CD14-positive monocyte (primary cell): ENCODE measurements around the gene HLCS. TPM values are rescaled to one million over a fixed set of nuclear protein-coding genes. Genes with fewer than 3 reads are reported as not detected.

Experiments used
- DNase-seq, 3 donors: peaks; one replicate each; pipeline ENCODE4 v3.0.0-alpha.2; 2011 to 2022
- H2AFZ ChIP-seq: 2 replicates; pipeline ENCODE4 v1.6.0; 2012; ENCODE audit warnings: mild to moderate bottlenecking, low read depth, low read length, inconsistent platforms; ENCODE audit not compliant: insufficient read depth, poor library complexity, severe bottlenecking
- H3K27ac ChIP-seq, 2 donors: 1 replicate in 1 of 2; 2 replicates in 1 of 2; pipeline ENCODE4 v1.5.1; 2012 to 2013; ENCODE audit warnings: low read length in 2 of 2, control low read depth in 1 of 2, inconsistent platforms in 1 of 2, low read depth in 1 of 2, mild to moderate bottlenecking in 1 of 2
- H3K27me3 ChIP-seq, 2 donors: one replicate each; pipeline versions ENCODE4 v1.6.0 to v1.6.1; 2011 to 2013; ENCODE audit warnings: low read length in 2 of 2; ENCODE audit not compliant: control insufficient read depth in 2 of 2, insufficient read depth in 2 of 2
- H3K36me3 ChIP-seq, 2 donors: replicated peaks in 1 of 2; 1 replicate in 1 of 2; 2 replicates in 1 of 2; pipeline versions ENCODE4 v1.5.1 to v1.6.1; 2012 to 2013; ENCODE audit warnings: low read length in 2 of 2, control low read depth in 1 of 2, inconsistent platforms in 1 of 2, mild to moderate bottlenecking in 1 of 2; ENCODE audit not compliant: insufficient read depth in 2 of 2, control insufficient read depth in 1 of 2
- H3K4me1 ChIP-seq, 2 donors: 1 replicate in 1 of 2; 2 replicates in 1 of 2; pipeline versions ENCODE4 v1.5.1 to v1.6.1; 2012 to 2013; ENCODE audit warnings: low read length in 2 of 2, control low read depth in 1 of 2, inconsistent platforms in 1 of 2, mild to moderate bottlenecking in 1 of 2, moderate library complexity in 1 of 2; ENCODE audit not compliant: insufficient read depth in 2 of 2, control insufficient read depth in 1 of 2
- H3K4me2 ChIP-seq: replicated peaks from 2 replicates; pipeline ENCODE3; 2012; ENCODE audit warnings: low read length, moderate library complexity, mild to moderate bottlenecking; ENCODE audit not compliant: poor library complexity, severe bottlenecking; ENCODE audit errors: extremely low read depth
- H3K4me3 ChIP-seq, 3 experiments: fragments of 200-600 bp in 1 of 3; sonication (generic) in 1 of 3; replicated peaks in 1 of 3; 1 replicate in 2 of 3; 2 replicates in 1 of 3; pipeline ENCODE4 v1.5.1; 2011 to 2013; ENCODE audit warnings: low read length in 3 of 3, mild to moderate bottlenecking in 3 of 3, control low read depth in 2 of 3, low read depth in 2 of 3, inconsistent platforms in 1 of 3, moderate library complexity in 1 of 3
- H3K79me2 ChIP-seq: 2 replicates; pipeline ENCODE4 v1.6.0; 2012; ENCODE audit warnings: mild to moderate bottlenecking, control low read depth, inconsistent platforms, low read length, moderate library complexity; ENCODE audit not compliant: insufficient read depth
- H3K9ac ChIP-seq: 2 replicates; pipeline ENCODE4 v1.6.0; 2017; ENCODE audit warnings: low read length, mild to moderate bottlenecking; ENCODE audit not compliant: insufficient read depth, poor library complexity, severe bottlenecking
- H3K9me3 ChIP-seq, 2 donors: replicated peaks in 1 of 2; 1 replicate in 1 of 2; 2 replicates in 1 of 2; pipeline versions ENCODE4 v1.5.1 to v1.6.1; 2012 to 2013; ENCODE audit warnings: low read length in 2 of 2, control low read depth in 1 of 2; ENCODE audit not compliant: control insufficient read depth in 1 of 2, insufficient read depth in 1 of 2
- H4K20me1 ChIP-seq: 2 replicates; pipeline ENCODE4 v1.6.0; 2012; ENCODE audit warnings: mild to moderate bottlenecking, low read length, control low read depth, moderate library complexity; ENCODE audit not compliant: insufficient read depth
- H3K27ac Mint-ChIP-seq, 7 donors: one replicate each; pipeline ENCODE4 v1.8.0; 2020; ENCODE audit warnings: mild to moderate bottlenecking in 7 of 7, mixed read lengths in 7 of 7, moderate library complexity in 6 of 7, inconsistent platforms in 2 of 7
- H3K27me3 Mint-ChIP-seq, 3 donors: one replicate each; pipeline ENCODE4 v1.8.0; 2021 to 2022; ENCODE audit warnings: low read depth in 3 of 3, mild to moderate bottlenecking in 3 of 3, mixed read lengths in 3 of 3, moderate library complexity in 3 of 3, inconsistent platforms in 1 of 3
- H3K36me3 Mint-ChIP-seq, 2 donors: one replicate each; pipeline ENCODE4 v1.8.0; 2020; ENCODE audit warnings: mixed read lengths in 2 of 2, inconsistent platforms in 1 of 2, mild to moderate bottlenecking in 1 of 2
- H3K4me1 Mint-ChIP-seq: one replicate; pipeline ENCODE4 v1.8.0; 2020; ENCODE audit warnings: mild to moderate bottlenecking, mixed read lengths
- H3K4me3 Mint-ChIP-seq, 2 donors: one replicate each; pipeline ENCODE4 v1.8.0; 2020; ENCODE audit warnings: mild to moderate bottlenecking in 2 of 2, mixed read lengths in 2 of 2, moderate library complexity in 1 of 2
- H3K9me3 Mint-ChIP-seq, 7 donors: one replicate each; pipeline ENCODE4 v1.8.0; 2020 to 2022; ENCODE audit warnings: mixed read lengths in 7 of 7, mild to moderate bottlenecking in 6 of 7, moderate library complexity in 6 of 7, inconsistent platforms in 2 of 7
- WGBS: methylation state at CpG from one replicate; pipeline ENCODE4 v1.1.5; 2013; ENCODE audit warnings: missing lambda C conversion rate; ENCODE audit not compliant: insufficient coverage; 5-methylcytosine and 5-hydroxymethylcytosine counted together
- intact Hi-C, 2 donors: fragments of 100-400 bp; cut with micrococcal nuclease; formaldehyde crosslinking; loops; one replicate each; pipeline versions ENCODE4 v1.15.0 to v1.15.1; 2023
- polyA plus RNA-seq, 3 donors: library from polyadenylated mRNA; depleted of rRNA in 1 of 3; unstranded in 2 of 3; stranded (reverse) in 1 of 3; fragments of 300-500 nt in 2 of 3; fragments of >200 nt in 1 of 3; fragmentation: Illumina TruSeq in 2 of 3; gene quantifications; 1 replicate in 2 of 3; 2 replicates in 1 of 3; pipeline ENCODE4 v1.2.3, GENCODE V29; 2012 to 2021
- TF ChIP-seq, protein P1 (sequence below): fragments of 200-600 bp; IDR thresholded peaks from one replicate; pipeline ENCODE4 v1.8.0; 2022; ENCODE audit warnings: antibody characterized with exemption, mild to moderate bottlenecking

Gene HLCS
- polyA plus RNA-seq, 3 donors: 2.1 to 3.1 (median 2.2) TPM

- TF ChIP-seq, protein P1, sequence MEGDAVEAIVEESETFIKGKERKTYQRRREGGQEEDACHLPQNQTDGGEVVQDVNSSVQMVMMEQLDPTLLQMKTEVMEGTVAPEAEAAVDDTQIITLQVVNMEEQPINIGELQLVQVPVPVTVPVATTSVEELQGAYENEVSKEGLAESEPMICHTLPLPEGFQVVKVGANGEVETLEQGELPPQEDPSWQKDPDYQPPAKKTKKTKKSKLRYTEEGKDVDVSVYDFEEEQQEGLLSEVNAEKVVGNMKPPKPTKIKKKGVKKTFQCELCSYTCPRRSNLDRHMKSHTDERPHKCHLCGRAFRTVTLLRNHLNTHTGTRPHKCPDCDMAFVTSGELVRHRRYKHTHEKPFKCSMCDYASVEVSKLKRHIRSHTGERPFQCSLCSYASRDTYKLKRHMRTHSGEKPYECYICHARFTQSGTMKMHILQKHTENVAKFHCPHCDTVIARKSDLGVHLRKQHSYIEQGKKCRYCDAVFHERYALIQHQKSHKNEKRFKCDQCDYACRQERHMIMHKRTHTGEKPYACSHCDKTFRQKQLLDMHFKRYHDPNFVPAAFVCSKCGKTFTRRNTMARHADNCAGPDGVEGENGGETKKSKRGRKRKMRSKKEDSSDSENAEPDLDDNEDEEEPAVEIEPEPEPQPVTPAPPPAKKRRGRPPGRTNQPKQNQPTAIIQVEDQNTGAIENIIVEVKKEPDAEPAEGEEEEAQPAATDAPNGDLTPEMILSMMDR: no peak
Measured at GRCh38 chr21:36848730-36849274, 117.7 kb downstream of the HLCS start.

DNA sequence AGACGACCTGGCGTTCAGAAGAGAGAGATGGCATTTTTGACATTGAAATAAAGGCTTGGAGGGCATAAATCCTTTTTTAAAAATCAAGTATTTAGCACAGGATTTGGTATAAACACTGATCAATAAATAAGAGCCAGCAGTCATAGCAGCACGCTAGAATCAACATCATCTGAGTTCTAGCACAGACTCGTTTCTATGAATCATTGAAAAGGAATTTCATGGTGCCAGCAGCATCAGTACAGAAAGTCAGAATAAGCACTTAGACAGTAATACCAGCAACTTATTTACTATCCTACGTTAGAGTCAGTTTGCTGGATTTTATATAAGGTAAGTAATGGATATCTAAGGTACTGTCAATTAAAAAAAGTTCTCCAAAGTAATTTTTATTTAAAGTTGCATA lies 119.3 kb downstream of the HLCS start:
- H3K4me2 ChIP-seq: no peak overlapping the region
- intact Hi-C loops: no loop called here
- no peaks in the 10 kb centered on the region for H3K9me3 Mint-ChIP-seq

More at GRCh38 chr21:36848730-36849274, 117.7 kb downstream of the HLCS start:
- H3K9me3 Mint-ChIP-seq: no peaks in the 10 kb centered on the region
- H3K4me3 Mint-ChIP-seq: no peak overlapping the region
- H3K9me3 ChIP-seq: no peaks in the 10 kb centered on the region
- DNase-seq: no peak
- no peaks in the 10 kb centered on the region for H3K79me2 ChIP-seq
- H2AFZ ChIP-seq: no peak overlapping the region
- H3K4me3 ChIP-seq: no peak overlapping the region
- no CpG with 5 or more reads among the region's 3 CpGs for WGBS
- intact Hi-C loops: no loop called here
- no peak overlapping the region for H3K9ac ChIP-seq
- no peaks in the 10 kb centered on the region for H4K20me1 ChIP-seq
- H3K27ac ChIP-seq: no peak overlapping the region
- H3K4me2 ChIP-seq: no peak overlapping the region
- no peaks in the 10 kb centered on the region for H3K27me3 ChIP-seq
- no peaks in the 10 kb centered on the region for H3K4me1 Mint-ChIP-seq
- no peaks in the 10 kb centered on the region for H3K4me1 ChIP-seq
- peaks cover 0 to 3% (median 0%) of the 10 kb centered on the region in 3 donors for H3K27me3 Mint-ChIP-seq
- no peaks in the 10 kb centered on the region for H3K36me3 Mint-ChIP-seq
- no peak overlapping the region for H3K27ac Mint-ChIP-seq
- no peaks in the 10 kb centered on the region for H3K36me3 ChIP-seq

More for the DNA sequence above, 119.3 kb downstream of the HLCS start:
- no peaks in the 10 kb centered on the region for H3K36me3 ChIP-seq
- H3K9ac ChIP-seq: no peak overlapping the region
- H3K27me3 Mint-ChIP-seq: peaks cover 0 to 3% (median 0%) of the 10 kb centered on the region in 3 donors
- H3K9me3 ChIP-seq: no peaks in the 10 kb centered on the region
- H4K20me1 ChIP-seq: no peaks in the 10 kb centered on the region
- H2AFZ ChIP-seq: no peak overlapping the region
- no peaks in the 10 kb centered on the region for H3K27me3 ChIP-seq
- H3K4me1 ChIP-seq: no peaks in the 10 kb centered on the region
- no peaks in the 10 kb centered on the region for H3K36me3 Mint-ChIP-seq
- H3K27ac Mint-ChIP-seq: no peak overlapping the region
- no peak overlapping the region for H3K27ac ChIP-seq
- H3K79me2 ChIP-seq: no peaks in the 10 kb centered on the region
- WGBS: 86% methylated on average over 1 of the region's 5 CpGs
- no peak overlapping the region for H3K4me3 ChIP-seq
- DNase-seq: no peak
- H3K4me1 Mint-ChIP-seq: no peaks in the 10 kb centered on the region
- H3K4me3 Mint-ChIP-seq: no peak overlapping the region
- TF ChIP-seq, protein P1: no peak
